IgD-negative memory B cell (primary cell): ENCODE results near the gene PPARG. TPM values are rescaled to one million over a fixed set of nuclear protein-coding genes. Genes with fewer than 3 reads are reported as not detected.

ENCODE experiments used
- H3K27ac Mint-ChIP-seq, 3 donors: one replicate each; pipeline ENCODE4 v1.8.0; 2020 to 2022; ENCODE audit warnings: mild to moderate bottlenecking in 3 of 3, mixed read lengths in 3 of 3, moderate library complexity in 1 of 3
- H3K27me3 Mint-ChIP-seq: one replicate; pipeline ENCODE4 v1.8.0; 2021; ENCODE audit warnings: mixed read lengths
- H3K36me3 Mint-ChIP-seq: one replicate; pipeline ENCODE4 v1.8.0; 2020; ENCODE audit warnings: mild to moderate bottlenecking, mixed read lengths
- H3K4me1 Mint-ChIP-seq, 3 donors: one replicate each; pipeline ENCODE4 v1.8.0; 2020 to 2022; ENCODE audit warnings: mixed read lengths in 3 of 3, mild to moderate bottlenecking in 1 of 3
- H3K4me3 Mint-ChIP-seq, 4 donors: one replicate each; pipeline ENCODE4 v1.8.0; 2020 to 2022; ENCODE audit warnings: mild to moderate bottlenecking in 4 of 4, mixed read lengths in 4 of 4, moderate library complexity in 3 of 4
- H3K9me3 Mint-ChIP-seq, 3 donors: one replicate each; pipeline ENCODE4 v1.8.0; 2020 to 2021; ENCODE audit warnings: mixed read lengths in 3 of 3, mild to moderate bottlenecking in 1 of 3
- polyA plus RNA-seq: library from polyadenylated mRNA; unstranded; fragments of 300-500 nt; fragmentation: Illumina TruSeq; gene quantifications from one replicate; pipeline ENCODE4 v1.2.3, GENCODE V29; 2021

PPARG gene
- polyA plus RNA-seq, 1 donor from 2014 or later, result not detected

DNA sequence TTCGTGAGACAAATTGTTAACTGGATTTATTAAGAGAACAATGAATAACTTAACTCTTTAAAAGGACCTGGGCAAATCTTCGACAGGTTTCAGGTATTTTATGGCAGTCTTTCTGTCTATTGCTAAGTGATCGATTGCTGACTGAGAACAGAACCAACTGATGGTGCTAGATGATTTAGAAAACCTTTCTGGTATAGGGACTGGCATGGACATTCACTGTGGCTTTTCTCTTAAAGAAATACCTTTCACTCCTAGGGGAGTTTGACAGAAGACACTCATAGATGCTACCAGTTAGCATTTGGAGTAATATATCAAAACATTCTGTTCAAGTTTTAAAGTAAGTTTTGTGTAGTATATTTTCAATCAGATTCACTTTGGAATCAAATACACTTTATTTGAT, 654 bp downstream of the PPARG start:
- H3K9me3 Mint-ChIP-seq, result peaks cover 0 to 3% (median 0%) of the 10 kb centered on the region in 3 donors
- peaks cover 3% of the 10 kb centered on the region for H3K36me3 Mint-ChIP-seq
- H3K4me1 Mint-ChIP-seq, result peaks cover 3 to 13% (median 4%) of the 10 kb centered on the region in 3 donors
- H3K4me3 Mint-ChIP-seq, result peak overlapping the region in 1 of 4 donors; percentile 48
- H3K27me3 Mint-ChIP-seq, result peaks cover 33% of the 10 kb centered on the region
- H3K27ac Mint-ChIP-seq, result no peak overlapping the region

- H3K9me3 Mint-ChIP-seq, result peaks cover 0 to 2% (median 0%) of the 10 kb centered on the region in 3 donors
- H3K36me3 Mint-ChIP-seq, result peaks cover 3% of the 10 kb centered on the region
- no peak overlapping the region for H3K4me3 Mint-ChIP-seq
- peaks cover 10% of the 10 kb centered on the region for H3K27me3 Mint-ChIP-seq
- H3K27ac Mint-ChIP-seq, result no peak overlapping the region
- H3K4me1 Mint-ChIP-seq, result peaks cover 0 to 9% (median 0%) of the 10 kb centered on the region in 3 donors
Observed at GRCh38 chr3:12292770-12293169, 3.9 kb downstream of the PPARG start.

DNA sequence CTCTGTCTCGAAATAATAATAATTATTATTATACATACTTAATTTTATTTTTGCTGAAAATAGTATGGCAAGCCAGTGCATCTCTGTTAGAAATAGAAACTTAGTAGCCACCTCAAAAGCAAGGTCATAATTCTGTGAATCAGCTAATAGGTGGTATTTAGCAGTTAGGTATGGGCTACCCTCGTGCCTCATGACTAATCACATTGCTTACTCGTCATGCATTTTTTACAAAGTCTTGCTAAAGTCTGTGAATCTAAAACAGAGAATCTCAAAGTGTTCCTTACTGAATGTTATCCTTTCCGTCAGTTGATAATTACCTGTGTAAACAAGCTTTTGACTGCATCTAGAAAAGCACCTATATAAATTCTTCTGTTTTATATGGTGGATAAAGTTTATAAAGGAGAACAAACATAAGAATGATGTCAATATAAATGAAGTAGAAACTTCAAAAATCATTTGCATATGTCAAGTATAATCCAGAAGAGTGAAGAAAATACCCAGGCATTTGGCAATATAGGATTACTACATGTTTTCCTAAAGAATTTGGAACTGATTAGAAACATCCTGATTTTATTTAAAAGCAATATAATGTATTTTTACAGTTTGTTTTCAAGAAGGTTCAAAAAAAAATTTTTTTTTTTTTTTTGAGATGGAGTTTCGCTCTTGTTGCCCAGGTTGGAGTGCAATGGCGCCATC, 6.2 kb downstream of the PPARG start:
- Mint-ChIP-seq H3K27ac (no peak overlapping the region), H3K4me1 (no peaks in the 10 kb centered on the region), H3K36me3 (peaks cover 3% of the 10 kb centered on the region), H3K27me3 (no peaks in the 10 kb centered on the region), H3K9me3 (peaks cover 0 to 2% (median 0%) of the 10 kb centered on the region in 3 donors), H3K4me3 (no peak overlapping the region)

DNA sequence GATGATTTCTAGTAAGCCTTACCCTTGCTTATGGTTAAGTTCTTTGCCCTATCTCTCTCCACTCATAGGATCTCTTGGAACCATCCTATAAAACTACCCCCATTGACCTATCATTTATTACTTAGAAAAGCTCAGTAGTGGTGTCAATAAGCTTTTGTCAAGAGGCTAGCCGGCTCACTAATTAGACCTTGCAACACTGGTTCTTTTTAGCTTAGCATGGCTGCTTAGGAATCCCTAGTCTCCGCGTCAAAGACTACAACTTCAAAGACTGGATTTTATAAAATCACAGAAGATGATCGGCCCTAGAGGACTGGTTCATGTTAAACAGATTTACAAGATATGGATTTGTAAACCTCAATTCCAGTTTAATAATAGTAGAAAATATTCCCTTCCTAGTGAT, 7.6 kb downstream of the PPARG start:
- no peak overlapping the region for H3K4me3 Mint-ChIP-seq
- no peaks in the 10 kb centered on the region for H3K4me1 Mint-ChIP-seq
- H3K9me3 Mint-ChIP-seq, result peaks cover 0 to 2% (median 0%) of the 10 kb centered on the region in 3 donors
- no peak overlapping the region for H3K27ac Mint-ChIP-seq
- no peaks in the 10 kb centered on the region for H3K36me3 Mint-ChIP-seq
- H3K27me3 Mint-ChIP-seq, result no peaks in the 10 kb centered on the region

GRCh38 chr3:12299026-12299425, 10.2 kb downstream of the PPARG start:
- Mint-ChIP-seq H3K27ac (no peak overlapping the region), H3K27me3 (peaks cover 5% of the 10 kb centered on the region), H3K4me1 (no peaks in the 10 kb centered on the region), H3K36me3 (no peaks in the 10 kb centered on the region), H3K4me3 (no peak overlapping the region), H3K9me3 (peaks cover 0 to 2% (median 0%) of the 10 kb centered on the region in 3 donors)

DNA sequence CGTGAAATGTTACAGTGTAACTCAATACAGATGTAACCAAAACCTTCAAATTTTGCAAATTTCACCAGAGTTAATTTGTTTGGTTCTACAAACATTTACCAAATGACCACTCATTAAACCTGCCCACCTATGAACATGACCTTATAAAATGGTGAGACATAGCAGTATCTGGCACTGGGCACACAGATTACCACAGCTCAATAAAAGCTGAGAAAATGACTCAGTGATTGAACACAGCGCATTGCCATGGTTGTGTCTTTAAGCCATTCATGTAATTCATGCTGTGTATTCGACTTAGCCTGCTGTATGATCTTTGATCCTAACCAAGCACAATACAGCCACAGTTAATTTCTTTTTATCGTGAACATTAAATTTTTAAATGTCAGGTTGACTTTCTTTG, 11.3 kb downstream of the PPARG start:
- no peaks in the 10 kb centered on the region for H3K36me3 Mint-ChIP-seq
- H3K4me1 Mint-ChIP-seq, result no peaks in the 10 kb centered on the region
- peaks cover 6% of the 10 kb centered on the region for H3K27me3 Mint-ChIP-seq
- H3K27ac Mint-ChIP-seq, result no peak overlapping the region
- no peak overlapping the region for H3K4me3 Mint-ChIP-seq
- peaks cover 0 to 2% (median 0%) of the 10 kb centered on the region in 3 donors for H3K9me3 Mint-ChIP-seq

DNA sequence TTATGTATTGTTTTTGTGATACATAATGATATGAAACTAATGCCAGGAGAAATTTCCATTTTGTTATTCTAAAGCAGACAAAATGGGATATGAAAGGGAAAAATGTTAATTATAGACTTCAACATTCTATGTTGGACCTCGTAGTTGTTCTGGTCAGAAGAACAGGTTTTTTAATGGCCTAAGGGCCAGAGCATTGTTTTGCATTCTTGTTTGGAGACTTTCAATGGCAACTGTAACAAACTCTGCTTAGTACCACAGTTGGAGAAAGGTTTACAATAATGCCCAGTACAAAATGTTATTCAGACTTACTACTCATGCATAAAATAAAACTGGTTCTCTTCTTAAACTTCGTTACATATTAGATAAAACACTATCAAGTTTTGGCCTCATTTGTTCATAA, 12.2 kb downstream of the PPARG start:
- Mint-ChIP-seq H3K27me3 (peaks cover 6% of the 10 kb centered on the region), H3K36me3 (no peaks in the 10 kb centered on the region), H3K4me1 (no peaks in the 10 kb centered on the region), H3K9me3 (peaks cover 0 to 2% (median 0%) of the 10 kb centered on the region in 3 donors), H3K27ac (no peak overlapping the region), H3K4me3 (no peak overlapping the region)

DNA sequence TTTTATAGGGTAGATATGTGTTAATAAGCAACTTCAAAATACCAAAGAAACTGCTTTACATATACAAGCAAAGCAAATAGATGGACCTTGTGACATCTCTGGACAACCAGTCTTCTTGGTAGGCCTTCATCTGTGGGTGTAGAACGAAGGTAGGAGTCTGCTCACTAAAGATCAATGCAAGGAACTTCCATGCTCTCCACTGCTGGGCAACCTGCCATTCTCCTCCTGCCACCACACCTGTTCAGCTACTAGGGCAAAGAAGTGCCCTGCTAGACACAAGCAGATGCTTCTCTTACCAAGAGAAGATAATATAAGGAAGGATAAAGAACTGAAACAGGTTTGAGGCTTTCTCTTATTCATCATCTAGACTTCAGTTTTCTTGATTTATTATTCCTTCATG, 12.6 kb downstream of the PPARG start:
- no peak overlapping the region for H3K4me3 Mint-ChIP-seq
- no peaks in the 10 kb centered on the region for H3K9me3 Mint-ChIP-seq
- no peaks in the 10 kb centered on the region for H3K4me1 Mint-ChIP-seq
- H3K36me3 Mint-ChIP-seq, result no peaks in the 10 kb centered on the region
- no peak overlapping the region for H3K27ac Mint-ChIP-seq
- peaks cover 6% of the 10 kb centered on the region for H3K27me3 Mint-ChIP-seq

DNA sequence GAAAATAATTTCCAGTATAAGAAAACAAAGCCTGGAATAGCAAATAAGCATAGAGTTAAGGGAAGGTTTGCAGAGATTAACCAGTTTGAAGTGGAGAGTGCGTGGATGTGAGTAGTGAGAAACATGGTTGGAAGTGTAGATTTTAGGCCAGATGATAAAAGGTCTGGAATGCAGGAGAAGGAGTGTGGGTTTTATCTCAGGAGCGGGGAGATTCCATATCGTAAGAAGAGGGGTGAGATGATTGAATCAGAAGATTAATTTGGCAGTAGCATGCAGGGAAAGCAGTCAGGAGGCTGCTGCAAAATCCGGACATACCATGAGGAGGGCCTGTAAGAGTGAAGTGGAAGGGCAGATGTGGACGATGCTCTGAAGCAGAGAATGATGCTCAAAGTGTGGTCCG, 13.7 kb downstream of the PPARG start:
- Mint-ChIP-seq H3K27ac (no peak overlapping the region), H3K4me1 (no peaks in the 10 kb centered on the region), H3K9me3 (no peaks in the 10 kb centered on the region), H3K4me3 (no peak overlapping the region), H3K27me3 (peaks cover 9% of the 10 kb centered on the region), H3K36me3 (no peaks in the 10 kb centered on the region)

GRCh38 chr3:12303534-12303933, 14.7 kb downstream of the PPARG start:
- H3K4me1 Mint-ChIP-seq, result no peaks in the 10 kb centered on the region
- H3K27me3 Mint-ChIP-seq, result peaks cover 9% of the 10 kb centered on the region
- no peaks in the 10 kb centered on the region for H3K9me3 Mint-ChIP-seq
- H3K27ac Mint-ChIP-seq, result no peak overlapping the region
- no peak overlapping the region for H3K4me3 Mint-ChIP-seq
- H3K36me3 Mint-ChIP-seq, result no peaks in the 10 kb centered on the region

GRCh38 chr3:12303993-12304392, 15.1 kb downstream of the PPARG start:
- H3K36me3 Mint-ChIP-seq, result no peaks in the 10 kb centered on the region
- peaks cover 9% of the 10 kb centered on the region for H3K27me3 Mint-ChIP-seq
- no peaks in the 10 kb centered on the region for H3K4me1 Mint-ChIP-seq
- no peak overlapping the region for H3K27ac Mint-ChIP-seq
- H3K4me3 Mint-ChIP-seq, result no peak overlapping the region
- H3K9me3 Mint-ChIP-seq, result no peaks in the 10 kb centered on the region

DNA sequence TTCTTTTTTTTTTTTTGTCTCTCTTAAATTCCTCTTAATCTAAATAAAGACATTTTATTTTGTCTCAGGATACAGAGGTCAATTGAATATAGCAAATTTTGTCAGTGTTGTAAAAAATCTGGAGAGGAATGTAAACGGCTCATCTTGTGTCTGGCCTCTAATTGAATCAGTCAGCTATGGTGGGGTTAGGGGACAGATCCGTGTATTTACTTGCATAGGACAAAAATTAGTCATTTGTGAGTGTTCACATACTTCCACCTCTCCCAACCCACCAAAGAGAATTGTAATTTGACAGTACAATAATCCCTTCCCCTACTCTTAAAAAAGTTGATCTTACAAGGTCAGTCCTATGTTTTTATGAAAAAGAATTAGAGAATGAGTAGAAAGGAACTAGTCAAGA, 18.3 kb downstream of the PPARG start:
- Mint-ChIP-seq H3K36me3 (peaks cover 2% of the 10 kb centered on the region), H3K4me3 (no peak overlapping the region), H3K27ac (no peak overlapping the region), H3K9me3 (no peaks in the 10 kb centered on the region), H3K4me1 (no peaks in the 10 kb centered on the region), H3K27me3 (peaks cover 7% of the 10 kb centered on the region)

DNA sequence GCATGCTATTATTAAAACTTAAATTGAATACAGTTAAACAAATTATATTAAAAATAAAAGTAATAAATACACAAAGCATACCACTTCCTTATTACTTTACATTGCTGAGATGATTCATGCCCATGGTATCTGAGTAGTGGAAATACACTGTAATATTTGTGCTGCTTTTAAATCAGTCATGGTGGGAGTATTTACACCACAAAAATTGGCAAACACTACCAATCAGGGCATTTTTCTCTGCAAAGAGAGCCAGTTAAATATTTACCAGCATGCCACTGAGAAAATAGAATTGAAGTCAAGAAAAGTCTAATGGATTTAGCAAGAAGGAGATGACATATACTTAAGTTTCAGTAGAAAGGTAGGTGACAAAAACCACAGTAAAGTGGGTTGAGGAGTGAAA, 19.6 kb downstream of the PPARG start:
- Mint-ChIP-seq H3K27ac (no peak overlapping the region), H3K4me1 (no peaks in the 10 kb centered on the region), H3K4me3 (no peak overlapping the region), H3K27me3 (peaks cover 7% of the 10 kb centered on the region), H3K9me3 (no peaks in the 10 kb centered on the region), H3K36me3 (peaks cover 2% of the 10 kb centered on the region)

GRCh38 chr3:12309716-12310115, 20.8 kb downstream of the PPARG start:
- H3K4me1 Mint-ChIP-seq, result no peaks in the 10 kb centered on the region
- H3K9me3 Mint-ChIP-seq, result no peaks in the 10 kb centered on the region
- peaks cover 2% of the 10 kb centered on the region for H3K36me3 Mint-ChIP-seq
- H3K27me3 Mint-ChIP-seq, result peaks cover 7% of the 10 kb centered on the region
- no peak overlapping the region for H3K4me3 Mint-ChIP-seq
- H3K27ac Mint-ChIP-seq, result no peak overlapping the region

GRCh38 chr3:12312010-12312409, 23.1 kb downstream of the PPARG start:
- Mint-ChIP-seq H3K27ac (no peak overlapping the region), H3K4me3 (no peak overlapping the region)

GRCh38 chr3:12313519-12313918, 24.6 kb downstream of the PPARG start:
- no peak overlapping the region for H3K4me3 Mint-ChIP-seq
- H3K4me1 Mint-ChIP-seq, result no peaks in the 10 kb centered on the region
- H3K9me3 Mint-ChIP-seq, result no peaks in the 10 kb centered on the region
- no peak overlapping the region for H3K27ac Mint-ChIP-seq
- peaks cover 3% of the 10 kb centered on the region for H3K27me3 Mint-ChIP-seq
- peaks cover 2% of the 10 kb centered on the region for H3K36me3 Mint-ChIP-seq

More at GRCh38 chr3:12312010-12312409, 23.1 kb downstream of the PPARG start:
- Mint-ChIP-seq H3K36me3 (peaks cover 2% of the 10 kb centered on the region), H3K27me3 (peaks cover 6% of the 10 kb centered on the region), H3K4me1 (no peaks in the 10 kb centered on the region), H3K9me3 (no peaks in the 10 kb centered on the region)
